GM10266 (cell line): ENCODE results near the gene MIDN.
A peak's percentile ranks its signal among the peaks of the same experiment; 100 is the strongest.

ENCODE experiments used
- DNase-seq: peaks from one replicate; pipeline ENCODE4 v3.0.0; 2012; ENCODE audit errors: extremely low spot score
- CTCF ChIP-seq: IDR thresholded peaks from 2 replicates; pipeline ENCODE4 v1.5.1; 2012; ENCODE audit warnings: mild to moderate bottlenecking, low read depth; ENCODE audit not compliant: control insufficient read depth, insufficient read depth; ENCODE audit errors: missing control alignments

Gene MIDN

GRCh38 chr19:1264801-1265614 lies 16.6 kb downstream of the MIDN start:
- DNase-seq = no peak
- TF ChIP-seq CTCF = no peak

GRCh38 chr19:1265615-1266128 lies 17.3 kb downstream of the MIDN start:
- TF ChIP-seq CTCF = no peak
- no peak for DNase-seq

GRCh38 chr19:1266129-1266915 lies 17.9 kb downstream of the MIDN start:
- peak; percentile 96 for DNase-seq
- peak; percentile 15 for TF ChIP-seq CTCF

- DNase-seq = peak; percentile 77
- peak; percentile 99 for TF ChIP-seq CTCF
These were observed 18.6 kb downstream of the MIDN start for GRCh38 chr19:1266916-1267476.

GRCh38 chr19:1267477-1268225 lies 19.3 kb downstream of the MIDN start:
- no peak for DNase-seq
- no peak for TF ChIP-seq CTCF

- DNase-seq = no peak
- no peak for TF ChIP-seq CTCF
These were observed 20.1 kb downstream of the MIDN start for GRCh38 chr19:1268226-1269064.
